NOMO-1 (cell line): Measurements from ENCODE around the gene DPP4.

Experiments
- DNase-seq, 2 experiments: peaks; one replicate each; lab custom pipeline; 2025; ENCODE audit not compliant: unreplicated experiment in 2 of 2; lab: John Stamatoyannopoulos, UW

The DPP4 gene

DNA sequence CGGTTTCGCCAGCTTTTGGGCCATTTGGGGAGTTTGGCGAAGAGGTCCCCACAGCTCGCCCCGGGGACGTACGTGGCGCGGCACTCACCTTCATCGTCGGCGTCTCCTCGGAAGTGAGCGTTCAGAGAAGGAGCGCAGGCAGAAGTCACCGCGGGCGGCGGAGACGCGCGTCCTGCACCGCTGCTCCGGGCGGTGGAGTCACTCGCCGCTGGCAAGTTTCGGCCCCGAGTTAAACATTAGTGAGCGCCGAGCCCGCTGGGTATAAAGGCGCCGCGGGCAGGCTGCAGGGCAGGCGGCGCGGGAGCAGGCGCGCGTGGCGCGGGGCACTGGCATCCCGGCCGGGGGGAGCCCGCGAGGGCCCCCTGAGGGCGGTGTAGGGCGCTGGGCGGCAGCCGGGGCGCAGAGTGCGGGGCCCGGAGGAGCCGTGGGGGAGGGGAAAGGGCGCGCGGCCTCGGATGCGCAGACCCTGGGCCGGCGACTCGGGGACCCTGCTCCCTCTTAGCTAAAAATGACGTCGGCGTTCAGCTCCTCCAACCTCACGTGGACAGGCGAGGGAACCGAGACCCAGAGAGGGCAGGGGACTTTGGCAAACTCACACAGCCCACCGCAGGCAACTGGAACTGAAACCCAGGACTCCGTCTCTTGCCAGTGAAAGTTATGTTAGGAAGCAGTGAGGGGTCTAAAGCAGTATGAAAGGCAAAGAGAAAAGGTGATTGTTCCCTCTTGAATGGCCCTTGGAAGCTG, at the start of gene DPP4:
DPP4 (minus strand) TSS at position 328 of the 744 bp plus-strand sequence; CDS start at position 94, 234 bp downstream.
- DNase-seq, result peak; percentile 32 to 44

DNA sequence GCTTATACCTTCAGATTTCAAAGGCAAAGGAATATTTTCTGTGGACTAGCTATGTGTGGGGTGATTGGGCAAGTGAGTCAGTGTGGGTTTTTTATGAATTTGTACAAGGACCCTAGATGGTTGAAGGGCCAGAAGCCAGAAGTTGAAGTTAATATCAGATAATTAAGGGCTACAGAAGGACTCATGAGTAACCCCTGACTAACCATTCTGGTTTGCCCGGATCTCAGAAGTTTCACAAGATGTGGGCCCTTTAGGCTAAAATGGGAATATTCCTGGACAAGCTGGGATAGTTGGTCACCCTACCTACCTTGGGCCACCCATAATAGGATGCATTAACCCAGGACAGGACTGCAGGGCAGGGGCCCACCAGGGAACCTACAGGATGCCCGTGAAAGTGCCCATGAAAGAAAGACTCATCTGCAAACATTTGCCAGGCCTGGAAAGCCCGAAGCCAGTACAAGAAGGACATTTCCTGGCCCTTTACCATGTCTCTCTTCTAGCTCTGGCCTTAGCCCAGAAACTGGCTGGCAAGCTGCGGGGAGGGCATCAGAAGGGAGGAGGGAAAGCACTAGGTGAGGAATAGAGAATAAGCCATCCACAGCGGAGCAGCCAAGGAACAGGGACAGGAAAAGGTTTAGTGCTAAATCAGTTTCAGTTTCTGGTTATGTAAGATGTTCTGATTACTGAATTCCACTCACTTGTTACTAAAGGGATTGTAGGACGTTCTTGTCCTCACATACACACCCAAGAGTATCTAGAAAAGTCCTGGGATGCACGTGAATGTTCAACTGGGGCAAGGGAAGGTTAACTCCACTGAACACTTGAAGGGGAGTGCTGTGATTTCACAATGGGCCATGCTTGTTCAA, 44.4 kb upstream of the DPP4 start:
- no peak for DNase-seq

DNA sequence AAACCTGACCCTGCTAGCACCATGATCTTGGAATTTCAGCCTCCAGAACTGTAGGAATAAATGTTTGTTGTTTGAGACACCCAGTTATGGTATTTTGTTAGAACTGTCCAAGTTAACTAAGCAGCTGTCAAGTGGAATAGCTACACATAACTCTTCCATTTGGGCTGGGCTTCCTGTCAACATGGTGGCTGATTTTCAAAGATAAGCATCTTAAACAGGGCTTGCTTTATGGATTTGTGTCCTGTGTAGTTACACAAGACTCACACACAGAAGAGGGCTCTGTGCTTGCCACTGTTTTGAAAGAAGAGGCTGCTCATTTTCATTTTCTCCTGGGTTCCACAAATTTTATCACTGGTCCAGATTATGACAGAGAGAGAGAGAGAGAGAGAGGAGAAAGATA, 42.3 kb upstream of the DPP4 start:
- no peak for DNase-seq

DNA sequence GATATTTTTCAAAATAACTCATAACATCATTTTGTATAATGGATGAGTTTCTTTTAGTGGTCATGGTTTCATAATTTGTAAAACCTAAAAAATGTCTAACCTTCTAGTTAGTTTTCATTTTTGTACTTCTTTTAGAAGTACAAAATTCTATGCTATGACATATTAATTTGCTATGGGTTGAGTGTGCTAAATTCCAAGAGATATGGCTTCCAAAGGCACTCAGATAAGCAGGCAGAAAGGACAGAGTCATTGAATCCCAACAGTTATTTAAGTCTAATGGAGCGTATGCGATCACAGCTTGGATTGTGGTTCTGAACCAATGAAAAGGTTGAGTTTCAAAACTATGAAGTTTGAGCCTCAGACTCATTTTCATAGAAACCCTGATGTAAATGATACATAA, 41.1 kb upstream of the DPP4 start:
- no peak for DNase-seq

DNA sequence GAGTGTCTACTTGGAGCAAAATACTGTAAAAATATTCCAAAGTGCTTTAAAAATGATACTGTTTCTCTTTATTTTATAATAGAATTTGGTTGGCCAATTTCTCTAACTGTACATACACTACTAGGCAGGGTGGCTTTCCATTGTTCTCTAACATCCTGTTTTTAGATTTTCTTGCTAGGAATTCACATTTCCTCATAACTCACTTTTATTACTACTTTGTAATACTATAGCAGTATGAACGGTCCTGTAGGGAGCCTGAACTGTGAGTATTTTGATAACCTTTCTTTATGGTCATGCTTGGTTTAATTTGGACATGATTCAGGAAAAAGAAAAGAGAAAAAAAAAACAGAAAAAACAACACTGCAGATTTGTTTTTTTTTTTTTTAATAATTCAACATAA, 40.3 kb upstream of the DPP4 start:
- peak in 1 of 2 experiments; percentile 37 for DNase-seq

DNA sequence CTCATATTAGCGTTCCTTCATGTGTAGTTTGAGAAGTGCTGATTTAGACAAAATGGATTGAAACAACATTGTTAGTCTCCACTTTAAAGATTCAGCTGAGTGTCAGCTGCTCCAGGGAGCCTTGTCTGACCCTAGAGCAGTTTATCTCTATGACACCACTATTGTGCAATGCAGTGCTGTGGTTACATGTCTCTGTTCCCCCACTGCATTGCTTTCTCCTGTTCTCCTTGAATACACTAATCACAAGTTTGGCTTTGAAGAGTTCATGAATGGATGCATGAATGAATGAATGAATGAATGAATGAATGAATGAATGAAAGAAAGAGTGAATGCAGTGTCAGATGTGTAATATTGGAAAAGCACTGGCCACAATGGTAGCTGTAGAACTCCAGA, 39.8 kb upstream of the DPP4 start:
- DNase-seq, result peak; percentile 24 to 84

DNA sequence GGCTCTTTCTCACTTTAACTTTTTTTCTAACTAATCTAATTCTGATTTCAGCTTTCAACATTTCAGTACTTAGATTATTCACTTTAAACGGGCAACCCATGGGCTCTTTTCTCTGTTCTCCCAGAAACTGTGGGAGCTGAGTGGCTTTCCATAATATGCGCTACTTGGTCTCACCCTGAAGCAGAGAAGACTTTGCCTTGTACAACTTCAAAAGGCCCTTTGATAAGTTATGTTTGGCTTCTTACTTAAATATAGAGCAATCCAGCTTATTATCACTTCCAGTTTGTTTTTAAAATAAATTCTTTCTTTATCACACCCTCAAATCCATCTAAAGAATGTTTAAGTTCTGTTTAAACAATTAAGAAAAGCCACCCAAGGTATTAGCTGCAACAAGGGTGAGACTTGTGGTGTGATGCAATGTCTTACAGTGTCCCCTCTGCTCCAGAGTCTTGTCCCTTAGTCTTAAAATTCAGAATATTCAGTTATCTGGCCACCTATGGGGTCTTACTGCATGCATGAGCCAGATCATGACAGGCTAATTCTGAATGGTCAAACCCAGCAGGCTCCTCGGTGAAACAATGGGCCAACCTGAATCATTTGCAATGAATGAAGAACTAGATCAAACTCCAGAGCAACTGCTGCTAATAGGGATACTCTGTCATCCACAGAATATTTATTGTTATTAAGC, 39.2 kb upstream of the DPP4 start:
- DNase-seq, result no peak

DNA sequence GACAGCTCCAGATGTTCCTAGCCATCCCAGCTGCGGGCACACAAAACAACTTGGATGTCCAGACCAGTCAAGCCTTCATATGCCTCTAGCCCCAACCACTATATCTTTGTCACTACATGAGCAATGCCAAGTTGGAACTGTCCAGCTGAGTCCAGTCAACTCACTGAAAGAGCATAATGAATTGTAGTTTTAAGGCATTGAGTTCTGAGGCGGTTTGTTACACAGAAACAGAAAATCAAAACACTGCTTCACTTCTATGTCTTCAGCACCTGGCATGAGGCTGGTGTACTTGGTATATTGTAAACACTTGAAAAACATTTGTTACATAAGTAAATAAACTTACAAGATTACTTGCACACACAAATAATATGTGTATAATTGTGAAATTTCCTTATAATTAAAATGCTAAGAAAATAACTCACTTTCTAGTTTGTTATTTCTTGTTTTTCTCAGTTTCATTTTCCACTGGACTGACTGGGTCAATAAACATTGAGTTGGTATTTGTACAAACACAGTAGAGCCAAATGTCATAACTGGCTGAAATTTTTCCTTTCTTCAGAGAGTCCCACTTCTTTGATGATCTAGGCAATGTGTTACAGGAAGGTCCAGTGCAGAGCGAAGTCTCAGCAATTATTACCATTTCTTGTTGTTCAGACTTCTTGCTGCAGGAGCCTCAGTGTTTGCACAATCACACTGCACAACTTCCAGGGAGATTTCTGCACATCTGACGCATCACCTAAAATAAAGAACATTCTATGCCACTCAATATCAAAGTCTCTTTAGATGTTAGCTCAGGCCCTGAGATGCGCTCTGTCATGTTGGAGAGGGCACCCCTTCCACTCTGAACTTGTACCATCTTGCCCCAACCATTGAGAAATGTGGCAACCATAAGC, 38.2 kb upstream of the DPP4 start:
- DNase-seq, result peak in 1 of 2 experiments; percentile 16

DNA sequence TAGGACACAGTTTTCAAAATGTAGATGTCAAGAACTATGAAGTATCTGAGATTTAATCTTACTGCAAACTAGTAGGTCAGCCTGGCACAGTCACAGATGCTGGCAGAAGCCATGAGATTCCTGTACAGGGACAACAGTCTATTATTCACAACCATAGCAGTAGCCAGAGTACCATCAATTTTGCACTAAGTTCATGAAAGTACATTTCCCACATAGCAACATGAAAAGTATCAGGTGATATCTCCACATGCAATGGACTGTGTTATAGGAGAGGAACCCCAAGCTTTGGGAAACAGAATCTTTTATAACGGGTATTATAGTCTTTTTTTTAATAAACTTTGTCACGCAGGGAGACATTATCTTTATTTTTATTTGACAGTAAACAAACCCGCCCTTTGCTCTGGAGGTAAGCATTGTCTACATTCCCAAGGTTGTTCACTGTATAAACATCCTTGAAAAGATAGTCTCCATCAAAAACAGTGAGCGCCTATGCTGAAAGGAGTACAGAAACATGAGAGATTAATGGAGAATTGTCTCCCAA, 33.4 kb upstream of the DPP4 start:
- DNase-seq, result no peak

DNA sequence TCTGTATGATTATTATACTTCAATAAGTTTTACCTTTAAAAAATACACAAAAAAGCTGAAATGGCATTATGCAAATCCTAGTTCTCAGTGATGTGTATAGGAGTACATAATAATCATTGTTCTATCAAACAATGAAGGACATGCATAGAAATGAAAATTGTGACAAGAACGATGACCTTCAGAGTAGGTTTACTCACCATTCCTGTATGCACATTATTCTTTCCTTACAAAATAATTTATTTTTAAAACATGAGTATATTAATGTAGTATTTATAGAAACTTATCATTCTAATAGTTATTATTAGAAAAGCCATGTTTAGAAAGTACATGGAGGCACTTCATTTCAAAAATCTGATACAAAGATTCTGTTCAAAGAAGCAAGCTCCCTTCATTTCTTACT, 32.7 kb upstream of the DPP4 start:
- DNase-seq, result no peak

DNA sequence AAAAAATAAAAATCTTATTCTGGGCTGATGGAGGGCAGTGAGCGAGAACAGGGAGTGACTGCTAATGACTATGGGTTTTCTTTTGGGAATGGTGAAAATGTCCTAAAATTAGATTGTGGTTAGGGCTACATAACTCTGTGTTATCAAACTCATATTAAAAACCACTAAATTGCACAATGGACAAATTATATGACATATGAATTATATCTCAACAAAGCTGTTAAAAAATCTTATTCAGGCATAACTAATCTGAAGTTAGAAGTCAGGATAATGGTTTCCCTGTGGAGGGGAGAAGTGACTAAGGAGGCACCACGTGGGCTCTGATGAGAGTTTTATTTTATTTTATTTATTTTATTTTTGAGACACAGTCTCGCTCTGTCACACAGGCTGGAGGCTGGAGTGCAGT, 32.1 kb upstream of the DPP4 start:
- DNase-seq, result no peak

DNA sequence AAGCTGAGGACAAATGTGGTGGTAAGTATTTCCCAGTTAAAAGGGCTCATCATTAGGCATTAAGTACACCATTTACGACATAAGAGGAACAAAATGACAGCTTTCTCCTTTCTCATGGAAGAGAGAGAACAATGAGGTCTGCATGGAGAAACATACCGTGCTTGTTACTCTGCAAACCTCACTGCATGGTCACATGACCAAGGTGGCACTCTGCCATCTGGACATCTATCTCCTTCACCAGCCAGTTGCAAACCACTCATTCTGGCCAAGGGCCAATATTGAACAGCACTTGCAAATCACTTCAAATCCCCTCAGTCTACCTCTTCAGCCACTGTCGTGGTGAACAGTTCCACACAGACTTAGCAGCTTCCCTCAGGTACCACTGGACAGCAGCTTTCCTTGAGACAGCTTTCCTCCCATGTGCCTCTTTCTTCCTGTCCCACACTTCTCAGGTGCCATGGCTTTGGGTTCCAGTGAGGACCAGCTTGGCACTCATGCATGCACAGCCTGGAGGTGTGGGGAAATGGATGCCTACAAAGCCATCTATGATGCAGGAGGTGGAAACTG, 29.5 kb upstream of the DPP4 start:
- DNase-seq, result no peak

DNA sequence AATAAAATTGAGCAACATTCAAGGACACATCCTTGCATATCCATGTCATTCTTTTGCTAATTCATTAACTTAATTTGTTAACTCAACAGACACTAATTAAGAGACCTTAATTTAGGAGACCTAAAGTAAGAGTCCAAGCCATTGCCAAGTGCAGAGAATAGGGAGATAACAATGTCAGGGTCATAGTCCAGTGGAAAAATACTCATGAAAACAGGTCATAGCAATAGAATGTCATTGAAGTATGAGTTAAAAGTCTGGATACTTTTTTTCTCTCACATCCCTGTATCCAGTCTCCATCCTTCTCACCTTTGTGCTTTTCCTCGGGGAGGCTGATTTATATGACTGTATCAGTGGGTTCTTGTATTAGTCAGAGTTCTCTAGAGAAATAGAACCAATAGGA, 26.6 kb upstream of the DPP4 start:
- DNase-seq, result no peak

DNA sequence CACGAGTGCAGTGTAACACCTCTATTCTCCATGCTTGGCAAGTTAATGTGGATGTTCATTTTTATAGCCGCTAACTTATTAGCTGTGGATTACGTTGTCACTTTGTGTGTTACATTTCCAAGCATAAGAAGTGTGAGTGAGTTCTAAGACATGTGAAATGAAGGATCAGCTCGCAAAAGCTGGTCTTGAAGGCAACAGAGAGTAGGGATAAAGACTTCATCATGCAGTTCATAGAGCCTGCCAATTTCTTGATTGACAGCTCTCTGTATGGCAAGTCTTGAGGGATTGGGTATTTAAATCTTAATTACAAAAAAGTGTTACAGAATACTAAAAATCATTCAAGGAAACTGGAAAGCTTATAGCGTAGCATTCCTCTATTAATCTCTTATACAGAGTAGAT, 25.8 kb upstream of the DPP4 start:
- DNase-seq, result no peak

DNA sequence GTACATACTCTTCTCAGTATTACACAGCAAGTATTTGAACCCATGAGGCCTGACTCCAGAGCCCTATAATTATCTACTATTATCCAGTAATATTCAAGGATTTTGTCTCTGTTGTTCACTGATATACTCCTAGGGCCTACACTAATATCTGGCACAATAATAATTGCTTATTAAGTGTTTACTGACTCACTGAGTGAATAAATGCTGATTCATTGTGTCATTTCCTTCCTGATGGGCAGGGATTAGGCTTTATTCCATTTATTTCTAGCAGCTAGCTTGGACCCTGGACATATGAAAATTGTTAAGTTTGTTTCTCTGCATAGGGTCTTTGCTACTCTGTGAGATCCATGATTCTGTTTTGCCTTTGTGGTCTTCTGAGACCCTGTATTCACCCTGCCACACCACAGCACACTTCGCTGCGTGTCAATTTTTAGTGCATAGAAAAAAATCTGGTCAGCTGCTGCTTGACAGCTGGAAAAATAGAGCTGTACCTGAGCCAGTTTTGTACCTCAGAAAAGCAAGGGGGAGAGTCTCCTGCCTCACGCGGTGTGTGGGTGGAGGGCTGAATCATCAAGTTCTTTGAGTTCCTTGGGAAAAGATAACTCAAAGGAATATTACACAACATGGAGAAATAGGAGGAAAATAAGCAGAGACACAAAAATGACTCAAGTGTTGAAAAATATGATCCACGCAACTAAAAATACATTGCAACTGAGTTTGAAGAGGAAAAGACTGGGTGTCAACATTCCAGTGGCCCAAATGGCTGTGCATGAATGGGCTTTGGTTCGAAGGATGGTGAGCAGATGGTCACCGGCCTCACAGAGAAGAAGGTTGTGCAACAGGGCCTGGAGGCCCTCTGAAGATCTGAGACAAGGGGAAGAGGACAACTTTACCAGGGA, 18.9 kb upstream of the DPP4 start:
- no peak for DNase-seq

DNA sequence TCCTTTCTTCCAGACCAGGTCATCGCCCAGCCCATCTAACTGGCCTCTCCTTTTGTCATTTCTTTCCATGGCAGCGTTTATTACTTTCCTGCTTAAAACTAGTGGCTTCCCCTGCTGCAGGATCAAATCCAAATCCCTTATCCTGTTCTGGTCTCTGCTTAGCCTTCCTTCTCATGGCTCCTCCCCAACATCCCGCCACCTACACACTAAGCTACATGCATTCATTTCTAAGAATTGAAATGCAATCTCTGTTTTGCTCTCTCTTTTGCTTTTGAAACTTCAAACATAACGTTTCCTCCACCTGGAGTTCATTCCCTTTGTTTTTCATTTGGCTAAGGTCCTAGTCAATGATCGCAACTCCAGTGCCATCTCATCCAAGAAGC, 18.0 kb upstream of the DPP4 start:
- no peak for DNase-seq

DNA sequence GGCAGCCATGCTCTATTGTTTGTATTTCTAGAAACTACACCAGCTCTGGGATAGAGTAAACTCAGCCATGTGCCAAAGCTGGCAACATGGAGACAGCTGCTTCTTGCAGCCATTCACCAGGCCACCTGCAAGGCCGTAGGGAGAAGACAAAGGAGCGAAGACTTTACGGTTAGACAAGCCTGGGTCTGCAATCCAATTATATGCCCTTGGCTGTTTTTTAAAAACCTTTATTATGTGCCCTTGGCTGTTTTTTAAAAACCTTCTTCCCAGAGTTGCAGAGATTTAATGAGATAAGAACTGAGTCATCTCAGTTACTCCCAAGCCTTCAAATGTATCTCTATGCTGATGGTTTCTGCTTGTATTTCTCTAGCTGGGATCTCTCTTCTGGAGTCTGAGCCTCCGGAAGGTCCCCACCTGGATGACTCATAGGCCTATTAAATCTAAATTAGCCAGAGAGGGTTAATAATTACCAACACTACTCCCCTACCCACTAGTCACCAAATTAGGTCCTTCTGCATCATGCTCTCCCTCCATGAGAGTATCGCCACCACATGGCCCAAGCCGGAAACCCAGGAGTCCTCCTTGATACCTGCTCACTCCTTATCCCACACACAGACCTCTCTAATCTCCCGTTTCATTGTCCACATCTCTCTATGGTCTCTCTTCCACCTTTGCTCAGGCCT, 17.5 kb upstream of the DPP4 start:
- no peak for DNase-seq

DNA sequence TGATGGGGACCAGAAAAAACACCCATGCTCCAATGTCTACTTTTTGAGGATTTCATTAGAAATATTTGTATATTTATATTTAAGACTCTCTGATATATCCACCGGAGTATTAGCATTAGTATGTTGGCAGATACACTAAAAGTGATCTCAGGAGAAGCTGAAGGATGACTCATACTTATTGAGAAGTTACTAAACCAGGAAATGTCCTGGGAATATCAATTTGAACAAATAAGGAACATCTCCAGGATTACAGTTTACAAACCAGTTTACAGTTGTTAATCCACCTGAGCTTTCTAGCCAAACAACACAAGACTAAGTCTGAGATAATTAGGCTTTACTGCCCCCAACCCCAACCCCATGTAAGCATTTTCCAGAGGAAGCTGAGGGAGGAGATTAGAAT, 16.1 kb upstream of the DPP4 start:
- no peak for DNase-seq
